SK-N-SH treated with all-trans-retinoic acid at 6 μM for 48 hours (cell line): ENCODE data around the gene CAMK2A.

ENCODE experiments used
- ATAC-seq: fragments of 200-7000 bp; cut with Tn5 transposase; 3 replicates; pipeline ENCODE4 v1.9.1; 2020; ENCODE audit warnings: mild to moderate bottlenecking, moderate library complexity
- BACH2 ChIP-seq: fragments of 250-450 bp; sonication (Bioruptor Pico); IDR thresholded peaks from 2 replicates; pipeline ENCODE4 v1.9.0; 2021; ENCODE audit warnings: mild to moderate bottlenecking, borderline replicate concordance
- CREB5 ChIP-seq: fragments of 250-450 bp; sonication (Bioruptor Pico); IDR thresholded peaks from 2 replicates; pipeline ENCODE4 v1.5.1; 2020; ENCODE audit warnings: low read depth, mild to moderate bottlenecking, moderate library complexity
- CSDC2 ChIP-seq: fragments of 250-450 bp; sonication (Bioruptor Pico); IDR thresholded peaks from 2 replicates; pipeline ENCODE4 v1.5.0; 2020; ENCODE audit warnings: mild to moderate bottlenecking, moderate library complexity
- CSRNP3 ChIP-seq: fragments of 250-450 bp; sonication (Bioruptor Pico); IDR thresholded peaks from 2 replicates; pipeline ENCODE4 v1.5.1; 2021; ENCODE audit warnings: mild to moderate bottlenecking, moderate library complexity
- GLIS3 ChIP-seq: fragments of 250-450 bp; sonication (Bioruptor Pico); IDR thresholded peaks from 2 replicates; pipeline ENCODE4 v1.5.0; 2020; ENCODE audit warnings: mild to moderate bottlenecking, moderate library complexity
- ISL1 ChIP-seq: fragments of 250-450 bp; sonication (Bioruptor Pico); IDR thresholded peaks from 2 replicates; pipeline ENCODE4 v2.1.2; 2022; ENCODE audit warnings: mild to moderate bottlenecking, moderate library complexity
- OSR1 ChIP-seq: fragments of 250-450 bp; sonication (Bioruptor Pico); IDR thresholded peaks from 2 replicates; pipeline ENCODE4 v1.8.0; 2022; ENCODE audit warnings: moderate library complexity, mild to moderate bottlenecking, inconsistent platforms
- POU6F1 ChIP-seq: fragments of 250-450 bp; sonication (Bioruptor Pico); IDR thresholded peaks from 2 replicates; pipeline ENCODE4 v1.8.0; 2021; ENCODE audit warnings: low read depth, mild to moderate bottlenecking, moderate library complexity, borderline replicate concordance
- PPARA ChIP-seq: fragments of 250-450 bp; sonication (Bioruptor Pico); IDR thresholded peaks from 2 replicates; pipeline ENCODE4 v1.5.0; 2020; ENCODE audit warnings: mild to moderate bottlenecking, borderline replicate concordance
- RARB ChIP-seq: fragments of 250-450 bp; sonication (Bioruptor Pico); IDR thresholded peaks from 2 replicates; pipeline ENCODE4 v1.8.0; 2021; ENCODE audit warnings: mild to moderate bottlenecking, moderate library complexity
- TCF4 ChIP-seq: fragments of 250-450 bp; sonication (Bioruptor Pico); IDR thresholded peaks from 2 replicates; pipeline ENCODE4 v1.8.0; 2021; ENCODE audit warnings: mild to moderate bottlenecking, moderate library complexity, borderline replicate concordance
- TOX ChIP-seq: fragments of 250-450 bp; sonication (Bioruptor Pico); IDR thresholded peaks from 2 replicates; pipeline ENCODE4 v1.8.0; 2021; ENCODE audit warnings: mild to moderate bottlenecking, moderate library complexity, borderline replicate concordance
- TSHZ2 ChIP-seq: fragments of 250-450 bp; sonication (Bioruptor Pico); IDR thresholded peaks from 2 replicates; pipeline ENCODE4 v1.5.0; 2020; ENCODE audit warnings: mild to moderate bottlenecking, moderate library complexity
- ZC3H10 ChIP-seq: fragments of 250-450 bp; sonication (Bioruptor Pico); IDR thresholded peaks from 2 replicates; pipeline ENCODE4 v1.5.1; 2021; ENCODE audit warnings: mild to moderate bottlenecking, moderate library complexity
- ZFP3 ChIP-seq: fragments of 250-450 bp; sonication (Bioruptor Pico); IDR thresholded peaks from 2 replicates; pipeline ENCODE4 v1.5.0; 2020; ENCODE audit warnings: mild to moderate bottlenecking, moderate library complexity
- ZNF565 ChIP-seq: fragments of 450-650 bp; formaldehyde crosslinking; conservative IDR thresholded peaks from 2 replicates; pipeline ENCODE4 v1.5.0; 2020; ENCODE audit warnings: low read depth, mild to moderate bottlenecking, moderate library complexity
- ZNF70 ChIP-seq: fragments of 450-650 bp; formaldehyde crosslinking; IDR thresholded peaks from 2 replicates; pipeline ENCODE4 v1.5.0; 2020; ENCODE audit warnings: mild to moderate bottlenecking, moderate library complexity
- ZNF8 ChIP-seq: fragments of 450-650 bp; formaldehyde crosslinking; IDR thresholded peaks from 2 replicates; pipeline ENCODE4 v1.5.0; 2020; ENCODE audit warnings: mild to moderate bottlenecking, moderate library complexity

Gene CAMK2A

GRCh38 chr5:150180241-150181026 lies 109.1 kb downstream of the CAMK2A start:
- TF ChIP-seq POU6F1 (CRISPR knock-in tag) (no peak), TSHZ2 (CRISPR knock-in tag) (no peak), ZNF8 (CRISPR knock-in tag) (no peak), BACH2 (CRISPR knock-in tag) (no peak), CSDC2 (CRISPR knock-in tag) (no peak), CSRNP3 (no peak), ZC3H10 (no peak), OSR1 (CRISPR knock-in tag) (no peak), ZNF565 (CRISPR knock-in tag) (no peak), ZFP3 (CRISPR knock-in tag) (no peak), TOX (no peak), ISL1 (no peak), CREB5 (CRISPR knock-in tag) (no peak), RARB (CRISPR knock-in tag) (no peak), ZNF70 (CRISPR knock-in tag) (no peak)
- no peak for ATAC-seq

GRCh38 chr5:150179019-150179620 lies 110.5 kb downstream of the CAMK2A start:
- TF ChIP-seq GLIS3 (CRISPR knock-in tag) (no peak), TSHZ2 (CRISPR knock-in tag) (no peak)
- no peak for ATAC-seq

- no peak for ATAC-seq
- TF ChIP-seq TCF4 (CRISPR knock-in tag), result no peak
- no peak for TF ChIP-seq POU6F1 (CRISPR knock-in tag)
- no peak for TF ChIP-seq ZNF565 (CRISPR knock-in tag)
- no peak for TF ChIP-seq PPARA
These were observed 111.3 kb downstream of the CAMK2A start for GRCh38 chr5:150178262-150178661.
